DOHH2 (cell line): ENCODE measurements around the gene N4BP2.

Source experiments
- H3F3A ChIP-seq: fragments of 200-600 bp; sonication (generic), shearing (Covaris generic); 2 replicates; pipeline ENCODE4 v1.6.0; 2016; ENCODE audit warnings: antibody characterized with exemption, mild to moderate bottlenecking; ENCODE audit not compliant: control insufficient read depth, insufficient read depth
- H3K27ac ChIP-seq: fragments of 200-600 bp; sonication (generic); 2 replicates; pipeline ENCODE4 v1.5.1; 2014; ENCODE audit warnings: low read depth, mild to moderate bottlenecking, low read length, moderate library complexity
- H3K27me3 ChIP-seq: fragments of 200-600 bp; sonication (generic); 2 replicates; pipeline ENCODE4 v1.6.1; 2014; ENCODE audit warnings: mild to moderate bottlenecking, low read length, mixed read lengths; ENCODE audit not compliant: control insufficient read depth
- H3K36me3 ChIP-seq: fragments of 200-600 bp; sonication (generic); 2 replicates; pipeline ENCODE4 v1.6.1; 2014; ENCODE audit warnings: mild to moderate bottlenecking, low read length, moderate library complexity, mixed read lengths; ENCODE audit not compliant: control insufficient read depth
- H3K4me1 ChIP-seq: fragments of 200-600 bp; sonication (generic); 2 replicates; pipeline ENCODE4 v1.6.1; 2014; ENCODE audit warnings: mild to moderate bottlenecking, low read length, mixed read lengths; ENCODE audit not compliant: control insufficient read depth
- H3K4me2 ChIP-seq: fragments of 200-600 bp; sonication (generic); 2 replicates; pipeline ENCODE4 v1.6.0; 2014; ENCODE audit warnings: mild to moderate bottlenecking, low read length, moderate library complexity
- H3K4me3 ChIP-seq: fragments of 200-600 bp; sonication (generic); 2 replicates; pipeline ENCODE4 v1.5.1; 2014; ENCODE audit warnings: mild to moderate bottlenecking, low read length, mixed read lengths
- H3K79me2 ChIP-seq: fragments of 200-600 bp; sonication (generic); 2 replicates; pipeline ENCODE4 v1.6.1; 2014; ENCODE audit warnings: mild to moderate bottlenecking, low read length, mixed read lengths; ENCODE audit not compliant: control insufficient read depth
- H3K9me2 ChIP-seq: fragments of 200-600 bp; sonication (generic); replicated peaks from 2 replicates; pipeline ENCODE4 v1.6.1; 2014; ENCODE audit warnings: mild to moderate bottlenecking, low read length, mixed read lengths; ENCODE audit not compliant: control insufficient read depth
- H3K9me3 ChIP-seq: fragments of 200-600 bp; sonication (generic); 2 replicates; pipeline ENCODE4 v1.6.1; 2014; ENCODE audit warnings: antibody characterized with exemption, low read length, mixed read lengths; ENCODE audit not compliant: control insufficient read depth, insufficient read depth
- H4K20me1 ChIP-seq: fragments of 200-600 bp; sonication (generic); 2 replicates; pipeline ENCODE4 v1.6.0; 2014; ENCODE audit warnings: low read depth, mild to moderate bottlenecking, antibody characterized with exemption, low read length, moderate library complexity; ENCODE audit not compliant: control insufficient read depth, insufficient read depth
- CTCF ChIP-seq: fragments of 200-600 bp; sonication (generic); IDR thresholded peaks from one replicate; pipeline ENCODE4 v1.5.1; 2014; ENCODE audit warnings: antibody characterized with exemption, mild to moderate bottlenecking, low read depth, low read length; ENCODE audit not compliant: poor library complexity, severe bottlenecking
- EZH2phosphoT487 ChIP-seq: fragments of 200-600 bp; sonication (generic); IDR thresholded peaks from 2 replicates; pipeline ENCODE4 v1.6.1; 2017; ENCODE audit warnings: borderline replicate concordance, mild to moderate bottlenecking, antibody characterized with exemption, low read length, moderate library complexity, mixed read lengths

N4BP2 gene

DNA sequence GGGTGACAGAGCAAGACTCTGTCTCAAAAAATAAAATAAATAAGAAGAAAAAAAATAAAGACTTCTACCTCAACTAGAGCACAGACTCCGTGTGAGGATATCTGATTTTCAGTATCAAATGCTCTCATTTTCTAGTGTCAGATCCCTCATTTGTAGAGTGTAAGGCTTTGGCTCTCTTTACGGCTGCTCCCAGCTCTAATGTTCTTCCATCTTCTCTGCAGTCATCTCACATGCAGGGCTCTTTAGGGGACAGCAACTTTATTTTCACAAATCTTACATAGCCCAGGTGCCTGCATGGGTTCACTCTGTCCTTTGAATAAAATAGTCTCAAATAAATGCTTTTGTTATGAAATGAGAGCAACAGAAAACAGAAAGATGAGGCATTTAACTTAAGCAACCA lies 120.9 kb downstream of the N4BP2 start:
- H3F3A ChIP-seq: peaks cover 31% of the 10 kb centered on the region
- H3K36me3 ChIP-seq: no peaks in the 10 kb centered on the region
- H3K4me3 ChIP-seq: peak overlapping the region; percentile 69
- no peaks in the 10 kb centered on the region for H3K27me3 ChIP-seq
- H3K4me2 ChIP-seq: peak overlapping the region; percentile 96
- TF ChIP-seq EZH2phosphoT487 (no peak), CTCF (no peak)
- H3K9me3 ChIP-seq: no peaks in the 10 kb centered on the region
- H3K79me2 ChIP-seq: peaks cover 58% of the 10 kb centered on the region
- H4K20me1 ChIP-seq: no peaks in the 10 kb centered on the region
- H3K9me2 ChIP-seq: no peaks in the 10 kb centered on the region
- peaks cover 100% of the 10 kb centered on the region for H3K4me1 ChIP-seq
- H3K27ac ChIP-seq: peak overlapping the region; percentile 100

GRCh38 chr4:40178672-40179071 lies 122.0 kb downstream of the N4BP2 start:
- Histone ChIP-seq H3K4me1 (peaks cover 100% of the 10 kb centered on the region), H3K27ac (peak overlapping the region; percentile 100), H3K9me2 (no peaks in the 10 kb centered on the region), H3K27me3 (no peaks in the 10 kb centered on the region), H3K4me3 (peak overlapping the region; percentile 69), H3K36me3 (no peaks in the 10 kb centered on the region), H3K4me2 (peak overlapping the region; percentile 96), H4K20me1 (no peaks in the 10 kb centered on the region), H3F3A (peaks cover 39% of the 10 kb centered on the region), H3K79me2 (peaks cover 51% of the 10 kb centered on the region), H3K9me3 (no peaks in the 10 kb centered on the region)
- TF ChIP-seq CTCF (no peak), EZH2phosphoT487 (no peak)

GRCh38 chr4:40179360-40179759 lies 122.7 kb downstream of the N4BP2 start:
- H3K4me1 ChIP-seq: peaks cover 99% of the 10 kb centered on the region
- H3K36me3 ChIP-seq: no peaks in the 10 kb centered on the region
- peak overlapping the region; percentile 69 for H3K4me3 ChIP-seq
- peaks cover 46% of the 10 kb centered on the region for H3F3A ChIP-seq
- no peaks in the 10 kb centered on the region for H4K20me1 ChIP-seq
- no peaks in the 10 kb centered on the region for H3K9me3 ChIP-seq
- no peaks in the 10 kb centered on the region for H3K9me2 ChIP-seq
- peak overlapping the region; percentile 100 for H3K27ac ChIP-seq
- peaks cover 46% of the 10 kb centered on the region for H3K79me2 ChIP-seq
- TF ChIP-seq CTCF: no peak
- no peak for TF ChIP-seq EZH2phosphoT487
- peak overlapping the region; percentile 96 for H3K4me2 ChIP-seq
- no peaks in the 10 kb centered on the region for H3K27me3 ChIP-seq
